Fibroblast of pulmonary artery (primary cell): Measurements from ENCODE around the gene ABHD17A.
A peak's percentile ranks its signal among the peaks of the same experiment; 100 is the strongest.

Experiments used
- DNase-seq: peaks from one replicate; pipeline ENCODE4 v3.0.0-alpha.2; 2010; ENCODE audit warnings: low read depth
- H3K4me3 ChIP-seq: replicated peaks from 2 replicates; pipeline ENCODE4 v1.5.1; 2011; ENCODE audit warnings: low read depth, mild to moderate bottlenecking, control low read depth, low read length, moderate library complexity
- TF ChIP-seq, protein P1 (sequence below): IDR thresholded peaks from 2 replicates; pipeline ENCODE4 v1.5.1; 2011; ENCODE audit warnings: mild to moderate bottlenecking, control low read depth, low read length, inconsistent platforms; ENCODE audit errors: missing control alignments

ABHD17A gene

DNA sequence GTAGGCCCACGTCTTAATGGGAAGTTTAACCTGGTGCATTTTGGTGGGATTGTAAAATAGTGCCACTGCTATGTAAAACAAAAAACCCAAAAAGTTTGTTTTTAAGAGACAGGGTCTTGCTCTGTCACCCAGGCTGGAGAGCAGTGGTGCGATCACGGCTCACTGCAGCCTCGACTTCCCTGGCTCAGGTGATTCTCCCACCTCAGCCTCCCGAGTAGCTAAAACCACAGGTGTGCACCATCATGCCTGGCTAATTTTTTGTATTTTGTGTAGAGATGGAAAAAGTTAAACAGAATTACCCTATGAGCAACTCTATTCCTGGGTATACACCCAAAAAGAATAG lies 36.2 kb downstream of the ABHD17A start:
- TF ChIP-seq, protein P1, sequence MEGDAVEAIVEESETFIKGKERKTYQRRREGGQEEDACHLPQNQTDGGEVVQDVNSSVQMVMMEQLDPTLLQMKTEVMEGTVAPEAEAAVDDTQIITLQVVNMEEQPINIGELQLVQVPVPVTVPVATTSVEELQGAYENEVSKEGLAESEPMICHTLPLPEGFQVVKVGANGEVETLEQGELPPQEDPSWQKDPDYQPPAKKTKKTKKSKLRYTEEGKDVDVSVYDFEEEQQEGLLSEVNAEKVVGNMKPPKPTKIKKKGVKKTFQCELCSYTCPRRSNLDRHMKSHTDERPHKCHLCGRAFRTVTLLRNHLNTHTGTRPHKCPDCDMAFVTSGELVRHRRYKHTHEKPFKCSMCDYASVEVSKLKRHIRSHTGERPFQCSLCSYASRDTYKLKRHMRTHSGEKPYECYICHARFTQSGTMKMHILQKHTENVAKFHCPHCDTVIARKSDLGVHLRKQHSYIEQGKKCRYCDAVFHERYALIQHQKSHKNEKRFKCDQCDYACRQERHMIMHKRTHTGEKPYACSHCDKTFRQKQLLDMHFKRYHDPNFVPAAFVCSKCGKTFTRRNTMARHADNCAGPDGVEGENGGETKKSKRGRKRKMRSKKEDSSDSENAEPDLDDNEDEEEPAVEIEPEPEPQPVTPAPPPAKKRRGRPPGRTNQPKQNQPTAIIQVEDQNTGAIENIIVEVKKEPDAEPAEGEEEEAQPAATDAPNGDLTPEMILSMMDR, result no peak
- no peak overlapping the region for H3K4me3 ChIP-seq
- DNase-seq, result no peak

DNA sequence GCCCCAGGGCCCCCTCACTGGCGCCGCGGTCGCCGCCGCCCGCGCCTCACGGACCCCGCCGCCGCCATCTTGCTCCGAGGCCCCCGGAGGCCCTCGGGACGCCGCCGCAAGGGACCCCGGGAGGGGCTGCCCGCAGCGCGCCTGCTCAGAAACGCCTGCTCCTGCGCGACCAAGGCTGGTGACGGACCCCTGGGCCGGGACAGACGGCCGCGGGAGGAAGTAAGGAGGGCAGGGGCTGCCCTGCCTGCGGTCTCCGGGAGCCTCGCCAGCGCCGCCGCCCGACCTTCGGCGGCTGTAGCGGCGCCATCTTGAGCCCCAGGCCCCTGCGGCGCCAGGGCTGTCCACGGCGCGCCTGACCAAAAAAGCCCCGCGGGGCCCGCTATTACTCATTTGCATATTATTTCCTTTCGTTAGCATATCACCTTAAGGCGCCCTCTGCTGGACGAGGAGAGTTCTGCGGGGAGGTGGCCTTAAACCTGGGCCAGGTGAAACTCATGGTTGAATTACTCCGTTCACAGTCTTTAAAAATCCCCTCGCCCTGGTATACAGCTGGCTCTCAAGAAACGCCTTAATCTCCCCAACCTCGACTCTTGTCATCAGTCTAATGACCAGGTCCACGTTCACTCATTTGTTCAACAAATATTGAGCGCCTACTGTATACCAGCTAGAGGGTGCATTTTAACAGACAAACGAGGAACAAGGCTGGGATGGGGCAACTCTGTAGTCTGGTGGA lies 36.7 kb downstream of the ABHD17A start, which contains the start of gene REXO1:
REXO1 (minus strand) TSS at position 85 of the 733 bp plus-strand sequence. CDS start 125 bp downstream, outside the sequence.
- TF ChIP-seq, protein P1, result peak; percentile 85
- H3K4me3 ChIP-seq, result peak within 1 kb of the TSS; percentile 92
- peak; percentile 93 for DNase-seq

DNA sequence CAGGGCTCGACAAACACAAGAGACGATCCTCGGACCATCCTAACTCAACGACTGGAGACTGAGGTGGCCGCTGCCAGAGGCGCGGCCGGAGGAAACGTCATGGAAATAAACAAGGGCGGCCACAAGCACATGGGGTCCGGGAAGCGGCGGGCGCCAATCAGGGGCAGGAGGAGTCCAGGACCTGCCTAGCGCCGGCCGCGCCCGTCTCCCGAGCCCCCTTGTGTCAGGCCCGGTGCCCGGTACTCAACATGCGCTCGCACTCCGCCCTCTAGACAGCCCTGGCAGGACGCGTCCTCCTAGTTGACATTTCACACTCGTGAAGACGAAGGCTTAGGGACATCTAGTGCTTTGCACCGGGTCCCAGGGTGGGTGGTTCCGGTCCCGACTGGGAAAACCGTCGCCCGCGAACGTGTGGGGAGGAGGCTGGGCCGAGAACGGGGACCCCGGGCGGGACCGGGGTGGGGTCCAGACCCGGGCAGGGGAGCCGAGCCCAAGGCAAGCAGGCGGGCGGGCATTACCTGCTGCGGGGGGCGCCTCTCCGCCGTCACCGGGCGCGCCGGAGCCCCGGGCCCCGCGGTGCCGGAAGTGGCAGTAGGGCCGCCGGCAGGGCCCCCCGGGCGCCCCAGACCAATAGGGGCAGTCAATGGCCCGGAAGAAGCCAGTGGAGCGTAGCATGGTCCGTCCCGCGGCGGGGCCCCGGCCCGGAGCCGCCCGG lies 37.5 kb downstream of the ABHD17A start:
- DNase-seq, result peak; percentile 57
- TF ChIP-seq, protein P1, result no peak
- peak overlapping the region; percentile 92 for H3K4me3 ChIP-seq

DNA sequence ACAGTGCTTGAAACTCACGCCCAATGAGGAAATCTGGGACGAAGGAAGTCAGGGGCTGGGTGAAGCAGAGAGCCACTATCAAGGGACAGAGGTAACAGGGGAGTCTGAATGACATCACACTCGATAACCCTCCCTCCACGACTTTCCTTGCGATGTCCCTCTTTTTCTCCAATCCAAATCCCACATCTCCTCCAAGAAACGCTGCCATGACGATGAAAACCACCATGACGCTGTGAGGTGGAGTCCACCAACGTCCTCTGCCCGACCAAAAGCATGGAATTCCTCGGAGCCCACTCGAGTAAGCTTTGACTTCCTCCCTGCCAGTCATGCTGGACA lies 38.0 kb downstream of the ABHD17A start:
- TF ChIP-seq, protein P1, result no peak
- peak overlapping the region; percentile 92 for H3K4me3 ChIP-seq
- no peak for DNase-seq

DNA sequence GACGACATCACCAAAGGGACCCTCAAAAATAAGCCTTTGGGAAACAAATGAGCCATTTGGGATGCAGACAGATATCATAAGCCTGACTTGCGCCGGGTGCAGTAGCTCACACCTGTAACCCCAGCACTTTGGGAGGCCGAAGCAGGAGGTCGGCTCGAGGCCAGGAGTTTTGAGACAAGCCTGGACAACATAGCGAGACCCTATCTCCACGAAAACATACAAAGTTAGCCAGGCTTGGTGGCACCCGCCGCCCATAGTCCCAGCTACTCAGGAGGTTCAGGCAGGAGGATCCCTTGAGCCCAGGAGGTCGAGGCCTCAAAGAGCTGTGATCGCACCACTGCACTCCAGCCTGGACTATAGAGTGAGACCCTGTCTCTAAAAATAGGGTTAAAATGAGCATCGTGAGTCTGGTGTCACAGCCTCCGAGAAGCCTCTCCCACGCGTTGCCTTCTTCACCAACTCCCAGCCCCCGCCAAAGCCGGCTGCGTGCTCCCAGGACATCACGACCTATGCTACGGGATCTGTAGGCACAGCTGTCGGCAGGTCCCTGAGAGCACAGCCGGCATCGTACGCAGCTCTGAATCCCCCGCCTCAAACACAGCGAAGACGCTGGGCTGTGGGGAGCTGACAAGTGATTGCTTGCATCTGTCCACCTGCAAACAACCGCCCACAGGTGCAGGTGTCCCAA lies 38.6 kb downstream of the ABHD17A start:
- TF ChIP-seq, protein P1, result no peak
- no peak for DNase-seq
- H3K4me3 ChIP-seq, result peak overlapping the region; percentile 92

DNA sequence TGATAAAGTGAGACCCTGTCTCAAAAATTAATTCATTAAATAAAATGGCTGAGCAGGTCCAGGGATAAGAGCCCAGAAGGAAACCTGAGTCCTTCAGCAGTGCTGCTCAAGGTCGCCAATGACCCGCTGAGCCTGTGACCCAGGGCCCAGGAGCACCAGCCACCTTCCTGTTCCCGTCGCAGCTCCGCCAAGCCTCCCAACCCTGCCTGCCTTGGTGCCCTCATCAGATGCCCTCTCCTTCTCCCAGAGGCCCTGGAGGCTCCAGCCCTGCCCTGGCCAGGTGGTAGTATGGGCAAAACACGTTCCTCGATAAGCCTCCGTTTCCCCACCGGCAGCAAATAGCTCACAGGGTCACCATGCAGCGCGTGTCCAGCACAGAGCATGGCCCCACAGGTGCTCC lies 39.7 kb downstream of the ABHD17A start:
- DNase-seq, result no peak
- H3K4me3 ChIP-seq, result no peak overlapping the region

More for the DNA sequence above, 39.7 kb downstream of the ABHD17A start:
- TF ChIP-seq, protein P1, result no peak
